ENCODE results near the gene ABCB6.

The ABCB6 gene

GRCh38 chr2:219254590-219255201 lies 35.9 kb upstream of the ABCB6 start:
- Histone ChIP-seq H3K36me3 (ENCODE audit: control insufficient read depth in 4 of 4, insufficient read depth in 4 of 4, low read length in 3 of 4) (peaks cover 0 to 15% (median 7%) of the 10 kb centered on the region in 4 experiments), H3K27me3 (replicated peaks in 2 of 5; ENCODE audit: control insufficient read depth in 4 of 5, insufficient read depth in 5 of 5, low read length in 4 of 5) (peaks cover 0 to 10% (median 0%) of the 10 kb centered on the region in 5 experiments), H3K9me3 (ENCODE audit: control extremely low read depth in 1 of 5, control insufficient read depth in 4 of 5, insufficient read depth in 2 of 5, low read depth in 1 of 5, low read length in 4 of 5) (no peaks in the 10 kb centered on the region), H3K4me1 (ENCODE audit: control extremely low read depth in 1 of 4, control insufficient read depth in 4 of 4, insufficient read depth in 4 of 4, low read length in 3 of 4) (peaks cover 6 to 52% (median 48%) of the 10 kb centered on the region in 4 experiments), H3K4me3 (ENCODE audit: control insufficient read depth in 1 of 7, extremely low read depth in 1 of 7, insufficient read depth in 4 of 7, low read depth in 2 of 7, low read length in 6 of 7) (peak overlapping the region; percentile 51 to 97 (median 75)), H3K27ac (ENCODE audit: insufficient read depth in 1 of 2, low read depth in 1 of 2, low read length in 2 of 2, poor library complexity in 1 of 2, severe bottlenecking in 2 of 2) (no peak overlapping the region)
- WGBS (ENCODE audit: insufficient coverage): 2% methylated on average over 5 of the region's 12 CpGs
- peak; percentile 61 to 87 (median 80) for DNase-seq
- POLR2A ChIA-PET: interaction anchor here (1.0 to 1.6 kb wide), 4 partner anchors 26 to 48 kb away, joined by 3 to 5 read pairs (median 4); partner anchors contain the start of genes ANKZF1, ATG9A and ZFAND2B
- CTCF ChIA-PET: interaction anchor here (1.0 to 8.7 kb wide), 15 partner anchors 9 to 99 kb away, joined by 3 to 81 read pairs (median 4); partner anchors contain the start of genes ANKZF1, ATG9A, DNAJB2 and GLB1L

- Histone ChIP-seq H3K9me3 (ENCODE audit: control extremely low read depth in 1 of 5, control insufficient read depth in 4 of 5, insufficient read depth in 2 of 5, low read depth in 1 of 5, low read length in 4 of 5) (no peaks in the 10 kb centered on the region), H3K27me3 (replicated peaks in 2 of 5; ENCODE audit: control insufficient read depth in 4 of 5, insufficient read depth in 5 of 5, low read length in 4 of 5) (peaks cover 0 to 10% (median 0%) of the 10 kb centered on the region in 5 experiments), H3K4me3 (ENCODE audit: control insufficient read depth in 1 of 7, extremely low read depth in 1 of 7, insufficient read depth in 4 of 7, low read depth in 2 of 7, low read length in 6 of 7) (peak within 1 kb of the TSS; percentile 51 to 97 (median 75)), H3K36me3 (ENCODE audit: control insufficient read depth in 4 of 4, insufficient read depth in 4 of 4, low read length in 3 of 4) (peaks cover 0 to 15% (median 9%) of the 10 kb centered on the region in 4 experiments), H3K27ac (ENCODE audit: insufficient read depth in 1 of 2, low read depth in 1 of 2, low read length in 2 of 2, poor library complexity in 1 of 2, severe bottlenecking in 2 of 2) (peak within 1 kb of the TSS in 1 of 2 experiments; percentile 58), H3K4me1 (ENCODE audit: control extremely low read depth in 1 of 4, control insufficient read depth in 4 of 4, insufficient read depth in 4 of 4, low read length in 3 of 4) (peaks cover 10 to 59% (median 56%) of the 10 kb centered on the region in 4 experiments)
- WGBS (ENCODE audit: insufficient coverage): 0% methylated on average over 66 of the region's 76 CpGs
- ChIA-PET POLR2A (interaction anchor here (0.7 to 1.6 kb wide), 7 partner anchors 9 to 48 kb away, joined by 3 to 9 read pairs (median 3); partner anchors contain the start of genes ANKZF1, ATG9A, GLB1L and STK16), CTCF (interaction anchor here (0.9 to 8.7 kb wide), 13 partner anchors 9 to 100 kb away, joined by 3 to 81 read pairs (median 4); partner anchors contain the start of genes ANKZF1, ATG9A, DNAJB2 and GLB1L)
- peak; percentile 67 to 84 (median 82) for DNase-seq
These were observed 35.2 kb upstream of the ABCB6 start, which contains the start of gene TUBA4A for GRCh38 chr2:219253753-219254589. Gene TUBA4A, minus strand, starts transcription at chr2:219253918. Its CDS starts 60 bp downstream, at chr2:219253858.

- Histone ChIP-seq H3K9me3 (ENCODE audit: control extremely low read depth in 1 of 5, control insufficient read depth in 4 of 5, insufficient read depth in 2 of 5, low read depth in 1 of 5, low read length in 4 of 5) (no peaks in the 10 kb centered on the region), H3K4me3 (ENCODE audit: control insufficient read depth in 1 of 7, extremely low read depth in 1 of 7, insufficient read depth in 4 of 7, low read depth in 2 of 7, low read length in 6 of 7) (peak within 1 kb of the TSS; percentile 51 to 97 (median 75)), H3K36me3 (ENCODE audit: control insufficient read depth in 4 of 4, insufficient read depth in 4 of 4, low read length in 3 of 4) (peaks cover 0 to 18% (median 12%) of the 10 kb centered on the region in 4 experiments), H3K27ac (ENCODE audit: insufficient read depth in 1 of 2, low read depth in 1 of 2, low read length in 2 of 2, poor library complexity in 1 of 2, severe bottlenecking in 2 of 2) (peak within 1 kb of the TSS in 1 of 2 experiments; percentile 58), H3K27me3 (replicated peaks in 2 of 5; ENCODE audit: control insufficient read depth in 4 of 5, insufficient read depth in 5 of 5, low read length in 4 of 5) (peaks cover 0 to 10% (median 0%) of the 10 kb centered on the region in 5 experiments), H3K4me1 (ENCODE audit: control extremely low read depth in 1 of 4, control insufficient read depth in 4 of 4, insufficient read depth in 4 of 4, low read length in 3 of 4) (peaks cover 18 to 67% (median 64%) of the 10 kb centered on the region in 4 experiments)
- DNase-seq: peak in 2 of 3 donors; percentile 38 to 50
- CTCF ChIA-PET: interaction anchor here (0.6 to 8.7 kb wide), 10 partner anchors 24 to 101 kb away, joined by 3 to 81 read pairs (median 4); partner anchors contain the start of genes ANKZF1, ATG9A and DNAJB2
- under 1% methylated on average over 28 of the region's 49 CpGs for WGBS (ENCODE audit: insufficient coverage)
- POLR2A ChIA-PET: interaction anchor here (0.7 to 1.5 kb wide), 5 partner anchors 8 to 42 kb away, joined by 3 to 9 read pairs (median 3); partner anchors contain the start of genes GLB1L and STK16
These were observed 34.4 kb upstream of the ABCB6 start, which contains the start of gene TUBA4B for GRCh38 chr2:219252900-219253752. Gene TUBA4B, plus strand, starts transcription at chr2:219253243. Its CDS starts 165 bp downstream, at chr2:219253408.

DNA sequence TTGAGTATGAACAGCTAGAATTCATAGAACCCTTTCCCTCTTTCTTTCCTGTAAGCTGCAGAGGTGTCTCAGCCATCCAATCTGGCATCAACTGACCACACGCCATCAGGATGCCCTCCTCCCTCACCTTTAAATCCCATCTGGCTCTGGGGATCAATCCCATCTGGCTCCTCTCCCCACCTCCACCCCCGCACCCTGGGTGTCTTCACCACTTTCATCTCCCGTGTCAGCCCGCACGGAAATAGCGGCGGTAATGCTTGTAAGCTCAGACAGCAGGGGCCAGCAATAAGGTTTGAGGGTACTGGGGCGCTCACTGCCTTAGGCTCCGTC lies 33.8 kb upstream of the ABCB6 start:
- no peak for DNase-seq
- Histone ChIP-seq H3K9me3 (ENCODE audit: control extremely low read depth in 1 of 5, control insufficient read depth in 4 of 5, insufficient read depth in 2 of 5, low read depth in 1 of 5, low read length in 4 of 5) (no peaks in the 10 kb centered on the region), H3K27ac (ENCODE audit: insufficient read depth in 1 of 2, low read depth in 1 of 2, low read length in 2 of 2, poor library complexity in 1 of 2, severe bottlenecking in 2 of 2) (no peak overlapping the region), H3K4me3 (ENCODE audit: control insufficient read depth in 1 of 7, extremely low read depth in 1 of 7, insufficient read depth in 4 of 7, low read depth in 2 of 7, low read length in 6 of 7) (peak overlapping the region; percentile 15 to 97 (median 75)), H3K36me3 (ENCODE audit: control insufficient read depth in 4 of 4, insufficient read depth in 4 of 4, low read length in 3 of 4) (peaks cover 0 to 22% (median 13%) of the 10 kb centered on the region in 4 experiments), H3K27me3 (replicated peaks in 2 of 5; ENCODE audit: control insufficient read depth in 4 of 5, insufficient read depth in 5 of 5, low read length in 4 of 5) (peaks cover 0 to 10% (median 0%) of the 10 kb centered on the region in 5 experiments), H3K4me1 (ENCODE audit: control extremely low read depth in 1 of 4, control insufficient read depth in 4 of 4, insufficient read depth in 4 of 4, low read length in 3 of 4) (peaks cover 24 to 73% (median 70%) of the 10 kb centered on the region in 4 experiments)
- WGBS (ENCODE audit: insufficient coverage): 8% methylated on average over 9 of the region's 9 CpGs
- ChIA-PET POLR2A (interaction anchor here (1.1 kb wide), 1 partner anchor 22 kb away, joined by 3 read pairs; no protein-coding TSS in a partner anchor), CTCF (interaction anchor here (0.6 to 8.7 kb wide), 9 partner anchors 23 to 100 kb away, joined by 3 to 81 read pairs (median 4); partner anchors contain the start of genes ANKZF1, ATG9A and DNAJB2)

- WGBS (ENCODE audit: insufficient coverage): 94% methylated on average over 3 of the region's 5 CpGs
- H3K27me3 ChIP-seq (replicated peaks in 2 of 5; ENCODE audit: control insufficient read depth in 4 of 5, insufficient read depth in 5 of 5, low read length in 4 of 5): peaks cover 0 to 10% (median 0%) of the 10 kb centered on the region in 5 experiments
- ChIA-PET POLR2A (interaction anchor here (0.6 to 1.1 kb wide), 2 partner anchors 22 to 990 kb away, joined by 3 to 4 read pairs; no protein-coding TSS in a partner anchor), CTCF (interaction anchor here (0.9 to 8.7 kb wide), 10 partner anchors 20 to 97 kb away, joined by 3 to 81 read pairs (median 4); partner anchors contain the start of genes ANKZF1, ATG9A and DNAJB2)
- no peak overlapping the region for H3K27ac ChIP-seq (ENCODE audit: insufficient read depth in 1 of 2, low read depth in 1 of 2, low read length in 2 of 2, poor library complexity in 1 of 2, severe bottlenecking in 2 of 2)
- peaks cover 27 to 78% (median 74%) of the 10 kb centered on the region in 4 experiments for H3K4me1 ChIP-seq (ENCODE audit: control extremely low read depth in 1 of 4, control insufficient read depth in 4 of 4, insufficient read depth in 4 of 4, low read length in 3 of 4)
- H3K9me3 ChIP-seq (ENCODE audit: control extremely low read depth in 1 of 5, control insufficient read depth in 4 of 5, insufficient read depth in 2 of 5, low read depth in 1 of 5, low read length in 4 of 5): no peaks in the 10 kb centered on the region
- peaks cover 0 to 22% (median 13%) of the 10 kb centered on the region in 4 experiments for H3K36me3 ChIP-seq (ENCODE audit: control insufficient read depth in 4 of 4, insufficient read depth in 4 of 4, low read length in 3 of 4)
- no peak for DNase-seq
- H3K4me3 ChIP-seq (ENCODE audit: control insufficient read depth in 1 of 7, extremely low read depth in 1 of 7, insufficient read depth in 4 of 7, low read depth in 2 of 7, low read length in 6 of 7): peak overlapping the region in 5 of 7 experiments; percentile 8 to 97 (median 84)
These were observed 33.3 kb upstream of the ABCB6 start for GRCh38 chr2:219252084-219252483.

Data from common myeloid progenitor, CD34-positive (primary cell).